CD4-positive, CD25-positive, alpha-beta regulatory T cell (primary cell): ENCODE data around the gene SYS1. TPM values are rescaled to one million over a fixed set of nuclear protein-coding genes. Genes with fewer than 3 reads are reported as not detected.
A peak's percentile ranks its signal among the peaks of the same experiment; 100 is the strongest.

ENCODE experiments used
- ATAC-seq, 2 donors: fragments of 150-1000 bp; cut with Tn5 transposase; one replicate each; pipeline ENCODE4 v1.10.0; 2021; ENCODE audit warnings: low read depth in 2 of 2, moderate number of reproducible peaks in 2 of 2, moderate library complexity in 1 of 2
- DNase-seq, 3 donors: peaks; one replicate each; pipeline versions ENCODE4 v3.0.0 to v3.0.0-alpha.2; 2012 to 2022; ENCODE audit warnings: mixed read lengths in 1 of 3
- H3K27ac ChIP-seq: one replicate; pipeline ENCODE4 v1.7.0; 2013; ENCODE audit warnings: mild to moderate bottlenecking, low read length; ENCODE audit not compliant: insufficient read depth, poor library complexity, severe bottlenecking
- H3K27me3 ChIP-seq: one replicate; pipeline ENCODE4 v1.7.0; 2013; ENCODE audit warnings: low read length; ENCODE audit not compliant: control insufficient read depth, insufficient read depth
- H3K36me3 ChIP-seq: one replicate; pipeline ENCODE4 v1.7.0; 2013; ENCODE audit warnings: mild to moderate bottlenecking, low read length, moderate library complexity; ENCODE audit not compliant: control insufficient read depth, insufficient read depth
- H3K4me1 ChIP-seq: 2 replicates; pipeline ENCODE4 v1.7.0; 2013; ENCODE audit warnings: mild to moderate bottlenecking, low read length; ENCODE audit not compliant: insufficient read depth, control insufficient read depth, poor library complexity, severe bottlenecking
- H3K4me3 ChIP-seq: one replicate; pipeline ENCODE4 v1.7.0; 2013; ENCODE audit warnings: low read depth, mild to moderate bottlenecking, low read length, moderate library complexity
- H3K9me3 ChIP-seq, 2 experiments: 1 replicate in 1 of 2; 2 replicates in 1 of 2; pipeline ENCODE4 v1.7.0; 2013; ENCODE audit warnings: low read length in 2 of 2, mild to moderate bottlenecking in 1 of 2, moderate library complexity in 1 of 2; ENCODE audit not compliant: control insufficient read depth in 2 of 2
- H3K27ac Mint-ChIP-seq, 3 donors: one replicate each; pipeline ENCODE4 v1.8.0; 2020 to 2022; ENCODE audit warnings: mild to moderate bottlenecking in 3 of 3, mixed read lengths in 3 of 3, moderate library complexity in 2 of 3
- H3K27me3 Mint-ChIP-seq: one replicate; pipeline ENCODE4 v1.8.0; 2022; ENCODE audit warnings: mild to moderate bottlenecking, mixed read lengths
- H3K36me3 Mint-ChIP-seq: one replicate; pipeline ENCODE4 v1.8.0; 2020; ENCODE audit warnings: mixed read lengths
- H3K4me1 Mint-ChIP-seq, 4 donors: one replicate each; pipeline ENCODE4 v1.8.0; 2020 to 2022; ENCODE audit warnings: mixed read lengths in 4 of 4, mild to moderate bottlenecking in 1 of 4
- H3K4me3 Mint-ChIP-seq, 4 donors: one replicate each; pipeline ENCODE4 v1.8.0; 2020 to 2022; ENCODE audit warnings: mild to moderate bottlenecking in 4 of 4, mixed read lengths in 4 of 4, moderate library complexity in 3 of 4
- H3K9me3 Mint-ChIP-seq, 7 donors: one replicate each; pipeline ENCODE4 v1.8.0; 2020 to 2022; ENCODE audit warnings: mixed read lengths in 7 of 7, mild to moderate bottlenecking in 3 of 7, moderate library complexity in 2 of 7
- polyA plus RNA-seq, 4 donors: library from polyadenylated mRNA; unstranded; fragments of 300-500 nt; fragmentation: Illumina TruSeq; gene quantifications; one replicate each; pipeline ENCODE4 v1.2.3, GENCODE V29; 2021
- total RNA-seq: library from RNA; stranded (reverse); gene quantifications from one replicate; pipeline ENCODE4 v1.2.3, GENCODE V29; 2022

SYS1 gene
- total and polyA plus RNA-seq, 5 donors from 2014 or later, result 38.4 to 94.2 (median 43.4) TPM

GRCh38 chr20:45363611-45364492 lies 896 bp downstream of the SYS1 start:
- Mint-ChIP-seq H3K9me3 (no peaks in the 10 kb centered on the region), H3K27me3 (no peaks in the 10 kb centered on the region), H3K36me3 (peaks cover 22% of the 10 kb centered on the region), H3K4me1 (peaks cover 17 to 56% (median 40%) of the 10 kb centered on the region in 4 donors), H3K4me3 (peak overlapping the region; percentile 85 to 99 (median 97)), H3K27ac (peak overlapping the region; percentile 97 to 99 (median 99))
- Histone ChIP-seq H3K27me3 (no peaks in the 10 kb centered on the region), H3K4me1 (peaks cover 44% of the 10 kb centered on the region), H3K4me3 (peak overlapping the region; percentile 92), H3K27ac (peak overlapping the region; percentile 98), H3K36me3 (peaks cover 26% of the 10 kb centered on the region), H3K9me3 (no peaks in the 10 kb centered on the region)
- no peak for DNase-seq
- no peak for ATAC-seq

GRCh38 chr20:45365444-45365970 lies 2.6 kb downstream of the SYS1 start:
- peak overlapping the region in 2 of 3 donors; percentile 41 to 68 for H3K27ac Mint-ChIP-seq
- H3K4me1 ChIP-seq, result peaks cover 44% of the 10 kb centered on the region
- no peak for DNase-seq

DNA sequence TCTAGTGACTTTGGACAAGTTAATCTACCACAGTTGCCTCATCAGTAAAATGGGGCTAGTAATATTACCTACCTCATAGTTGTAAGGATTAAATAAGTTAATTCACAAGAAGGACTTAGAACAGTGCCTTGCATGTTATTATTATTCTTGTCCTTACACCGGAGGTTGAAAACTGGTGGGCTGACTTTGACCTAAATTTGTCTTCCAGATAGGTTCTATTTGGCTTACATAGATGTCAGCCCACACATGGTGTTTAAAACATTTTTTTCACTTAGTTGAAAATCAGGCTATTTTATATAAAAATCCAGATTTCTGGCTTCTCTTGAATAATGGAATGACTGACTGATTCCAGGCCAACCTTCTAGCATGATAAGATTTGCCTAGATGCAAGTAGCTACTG lies 3.2 kb downstream of the SYS1 start:
- Mint-ChIP-seq H3K4me1 (peaks cover 17 to 65% (median 47%) of the 10 kb centered on the region in 4 donors), H3K27ac (peak overlapping the region in 1 of 3 donors; percentile 41), H3K4me3 (peak overlapping the region in 1 of 4 donors; percentile 76), H3K27me3 (no peaks in the 10 kb centered on the region), H3K36me3 (peaks cover 22% of the 10 kb centered on the region), H3K9me3 (no peaks in the 10 kb centered on the region)
- no peaks in the 10 kb centered on the region for H3K9me3 ChIP-seq
- no peak overlapping the region for H3K4me3 ChIP-seq
- peaks cover 44% of the 10 kb centered on the region for H3K4me1 ChIP-seq
- no peak overlapping the region for H3K27ac ChIP-seq
- ATAC-seq (no peak), DNase-seq (no peak)
- H3K36me3 ChIP-seq, result peaks cover 26% of the 10 kb centered on the region
- no peaks in the 10 kb centered on the region for H3K27me3 ChIP-seq

More at GRCh38 chr20:45365444-45365970, 2.6 kb downstream of the SYS1 start:
- Mint-ChIP-seq H3K9me3 (no peaks in the 10 kb centered on the region), H3K36me3 (peaks cover 22% of the 10 kb centered on the region), H3K4me1 (peaks cover 17 to 62% (median 43%) of the 10 kb centered on the region in 4 donors), H3K27me3 (no peaks in the 10 kb centered on the region), H3K4me3 (peak overlapping the region; percentile 44 to 76 (median 52))
- Histone ChIP-seq H3K27ac (no peak overlapping the region), H3K36me3 (peaks cover 26% of the 10 kb centered on the region), H3K27me3 (no peaks in the 10 kb centered on the region), H3K9me3 (no peaks in the 10 kb centered on the region), H3K4me3 (no peak overlapping the region)
- ATAC-seq, result no peak

- peaks cover 44% of the 10 kb centered on the region for H3K4me1 ChIP-seq
- H3K27me3 ChIP-seq, result no peaks in the 10 kb centered on the region
- peak overlapping the region in 1 of 4 donors; percentile 76 for H3K4me3 Mint-ChIP-seq
- ATAC-seq (no peak), DNase-seq (no peak)
- H3K9me3 Mint-ChIP-seq, result no peaks in the 10 kb centered on the region
- peaks cover 22% of the 10 kb centered on the region for H3K36me3 Mint-ChIP-seq
- peak overlapping the region in 1 of 3 donors; percentile 96 for H3K27ac Mint-ChIP-seq
- peak overlapping the region; percentile 63 for H3K27ac ChIP-seq
- H3K36me3 ChIP-seq, result peaks cover 26% of the 10 kb centered on the region
- H3K9me3 ChIP-seq, result no peaks in the 10 kb centered on the region
- no peaks in the 10 kb centered on the region for H3K27me3 Mint-ChIP-seq
- no peak overlapping the region for H3K4me3 ChIP-seq
- H3K4me1 Mint-ChIP-seq, result peaks cover 17 to 69% (median 51%) of the 10 kb centered on the region in 4 donors
Observed at GRCh38 chr20:45366631-45367030, 3.7 kb downstream of the SYS1 start.

- Histone ChIP-seq H3K9me3 (no peaks in the 10 kb centered on the region), H3K4me3 (no peak overlapping the region), H3K27ac (peak overlapping the region; percentile 63), H3K4me1 (peaks cover 45% of the 10 kb centered on the region), H3K27me3 (no peaks in the 10 kb centered on the region), H3K36me3 (peaks cover 26% of the 10 kb centered on the region)
- Mint-ChIP-seq H3K4me1 (peaks cover 17 to 73% (median 53%) of the 10 kb centered on the region in 4 donors), H3K4me3 (peak overlapping the region in 2 of 4 donors; percentile 59 to 76), H3K36me3 (peaks cover 22% of the 10 kb centered on the region), H3K27ac (peak overlapping the region in 1 of 3 donors; percentile 96), H3K9me3 (peaks cover 0 to under 1% (median 0%) of the 10 kb centered on the region in 7 donors), H3K27me3 (no peaks in the 10 kb centered on the region)
- ATAC-seq, result no peak
- DNase-seq, result no peak
Observed at GRCh38 chr20:45367126-45367525, 4.2 kb downstream of the SYS1 start.

DNA sequence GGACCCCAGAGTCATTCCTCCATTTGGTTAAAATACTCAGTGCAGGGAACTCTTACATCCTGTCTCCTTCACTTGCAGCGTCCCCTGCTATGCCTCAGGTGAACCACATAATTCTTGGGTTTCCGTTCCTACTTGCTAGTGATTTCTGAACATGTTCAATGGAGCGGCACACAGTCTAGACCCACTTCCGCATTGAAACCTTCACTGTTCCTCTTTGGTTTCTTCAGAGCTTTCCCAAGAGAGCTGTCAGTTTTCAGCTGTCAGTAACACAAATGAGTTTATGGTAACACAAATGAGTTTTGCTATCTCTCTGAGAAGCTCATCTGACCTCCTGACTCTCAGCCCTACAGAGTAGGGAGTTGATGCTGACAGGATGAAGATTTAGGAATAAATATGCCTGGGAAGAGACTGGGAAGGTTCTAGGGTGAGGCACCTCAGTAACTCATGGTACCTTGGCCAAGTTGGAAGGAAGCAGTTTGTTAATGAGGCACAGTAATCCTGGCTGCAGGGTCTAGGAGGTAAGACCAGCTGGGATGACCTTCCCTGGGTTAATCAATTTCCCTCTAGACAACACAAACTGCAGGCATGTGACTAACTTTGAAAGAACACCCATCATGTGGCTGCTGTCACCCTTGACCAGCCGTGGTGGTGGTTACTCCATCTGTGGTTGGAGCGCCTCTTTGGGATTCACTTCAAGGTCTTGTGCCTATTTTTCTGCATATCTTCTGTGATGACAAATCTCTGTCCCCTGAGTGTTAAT lies 5.4 kb downstream of the SYS1 start:
- Histone ChIP-seq H3K27ac (peak overlapping the region; percentile 63), H3K27me3 (no peaks in the 10 kb centered on the region), H3K9me3 (no peaks in the 10 kb centered on the region), H3K36me3 (peaks cover 26% of the 10 kb centered on the region), H3K4me1 (peaks cover 52% of the 10 kb centered on the region), H3K4me3 (peak overlapping the region; percentile 8)
- Mint-ChIP-seq H3K27ac (peak overlapping the region; percentile 26 to 73 (median 70)), H3K4me3 (peak overlapping the region; percentile 41 to 59 (median 52)), H3K27me3 (no peaks in the 10 kb centered on the region), H3K9me3 (peaks cover 0 to 3% (median 0%) of the 10 kb centered on the region in 7 donors), H3K36me3 (peaks cover 22% of the 10 kb centered on the region), H3K4me1 (peaks cover 14 to 75% (median 50%) of the 10 kb centered on the region in 4 donors)
- DNase-seq (peak; percentile 18 to 77 (median 53)), ATAC-seq (peak; percentile 64 to 69)

DNA sequence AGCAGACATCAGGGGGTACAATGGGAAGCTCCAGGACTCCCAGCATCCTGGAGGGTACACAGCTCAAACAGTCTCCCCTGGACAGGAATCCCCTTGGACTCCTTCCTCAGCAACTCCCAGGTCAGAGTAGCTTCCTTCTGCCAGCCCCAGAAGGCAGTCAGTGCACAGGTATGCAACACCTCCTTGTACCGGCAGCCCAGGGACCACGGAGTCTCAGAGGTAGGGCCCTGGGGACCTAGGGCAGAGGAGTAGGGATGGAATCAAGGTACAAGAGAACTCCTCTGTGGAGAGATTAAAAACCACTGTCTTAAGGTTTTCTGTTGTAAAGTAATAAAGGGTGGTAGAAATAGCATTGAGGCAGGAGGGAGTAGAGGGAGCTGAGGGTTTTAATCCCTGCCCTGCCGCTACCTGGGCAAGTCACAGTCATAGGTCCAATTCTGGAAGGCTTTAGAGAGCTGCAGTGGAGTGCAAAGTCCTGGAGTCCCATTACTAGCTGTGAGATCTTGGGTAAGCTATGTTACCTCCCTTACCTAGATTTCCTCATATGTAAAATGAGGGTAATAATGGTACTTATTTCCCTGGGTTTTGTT lies 7.7 kb downstream of the SYS1 start:
- Mint-ChIP-seq H3K36me3 (peaks cover 17% of the 10 kb centered on the region), H3K4me1 (peaks cover 14 to 71% (median 37%) of the 10 kb centered on the region in 4 donors), H3K4me3 (peak overlapping the region in 3 of 4 donors; percentile 7 to 62 (median 41)), H3K27ac (no peak overlapping the region), H3K9me3 (peaks cover 0 to 3% (median 0%) of the 10 kb centered on the region in 7 donors), H3K27me3 (no peaks in the 10 kb centered on the region)
- ATAC-seq (no peak), DNase-seq (no peak)
- no peaks in the 10 kb centered on the region for H3K27me3 ChIP-seq
- no peak overlapping the region for H3K4me3 ChIP-seq
- peaks cover 34% of the 10 kb centered on the region for H3K4me1 ChIP-seq
- no peak overlapping the region for H3K27ac ChIP-seq
- no peaks in the 10 kb centered on the region for H3K9me3 ChIP-seq
- peaks cover 22% of the 10 kb centered on the region for H3K36me3 ChIP-seq
